ENCODE data around the gene SUMO4.
"Not testable (repeated sequence)": the region's sequence is repeated elsewhere in the genome, so short reads cannot be mapped to it uniquely, and the experiment has no call there.

SUMO4 gene

GRCh38 chr6:149431905-149432775 is 32.1 kb downstream of the SUMO4 start:
- peak; percentile 77 to 97 (median 96) for DNase-seq (ENCODE audit: low read depth in 2 of 3, low spot score in 2 of 3)

- DNase-seq (ENCODE audit: low read depth in 2 of 3, low spot score in 2 of 3), result no peak
Measured at GRCh38 chr6:149433405-149433804, 33.3 kb downstream of the SUMO4 start.

- DNase-seq (ENCODE audit: low read depth in 2 of 3, low spot score in 2 of 3), result no peak
Measured at GRCh38 chr6:149433881-149434280, 33.8 kb downstream of the SUMO4 start.

- DNase-seq (ENCODE audit: low read depth in 2 of 3, low spot score in 2 of 3), result no peak
Measured at GRCh38 chr6:149435919-149436586, 36.0 kb downstream of the SUMO4 start.

- DNase-seq (ENCODE audit: low read depth in 2 of 3, low spot score in 2 of 3), result no peak
Measured at GRCh38 chr6:149436647-149437046, 36.6 kb downstream of the SUMO4 start.

- DNase-seq (ENCODE audit: low read depth in 2 of 3, low spot score in 2 of 3), result no peak
Measured at GRCh38 chr6:149437212-149437611, 37.1 kb downstream of the SUMO4 start.

GRCh38 chr6:149438855-149439254 is 38.8 kb downstream of the SUMO4 start:
- DNase-seq (ENCODE audit: low read depth in 2 of 3, low spot score in 2 of 3), result no peak

- DNase-seq (ENCODE audit: low read depth in 2 of 3, low spot score in 2 of 3), result no peak
Measured at GRCh38 chr6:149439626-149440025, 39.6 kb downstream of the SUMO4 start.

- no peak for DNase-seq (ENCODE audit: low read depth in 2 of 3, low spot score in 2 of 3)
Measured at GRCh38 chr6:149440735-149441671, 40.9 kb downstream of the SUMO4 start.

- DNase-seq (ENCODE audit: low read depth in 2 of 3, low spot score in 2 of 3), result no peak
Measured at GRCh38 chr6:149441740-149442139, 41.7 kb downstream of the SUMO4 start.

GRCh38 chr6:149443411-149444181 is 43.5 kb downstream of the SUMO4 start:
- DNase-seq (ENCODE audit: low read depth in 2 of 3, low spot score in 2 of 3), result no peak

- not testable (repeated sequence) for DNase-seq (ENCODE audit: low read depth in 2 of 3, low spot score in 2 of 3)
Measured at GRCh38 chr6:149444360-149445094, 44.5 kb downstream of the SUMO4 start.

GRCh38 chr6:149445095-149445466 is 45.0 kb downstream of the SUMO4 start:
- no peak for DNase-seq (ENCODE audit: low read depth in 2 of 3, low spot score in 2 of 3)

- no peak for DNase-seq (ENCODE audit: low read depth in 2 of 3, low spot score in 2 of 3)
Measured at GRCh38 chr6:149445573-149445972, 45.5 kb downstream of the SUMO4 start.

- no peak for DNase-seq (ENCODE audit: low read depth in 2 of 3, low spot score in 2 of 3)
Measured at GRCh38 chr6:149446791-149447376, 46.8 kb downstream of the SUMO4 start.

GRCh38 chr6:149448821-149449453 is 48.9 kb downstream of the SUMO4 start:
- DNase-seq (ENCODE audit: low read depth in 2 of 3, low spot score in 2 of 3), result no peak

- DNase-seq (ENCODE audit: low read depth in 2 of 3, low spot score in 2 of 3), result no peak
Measured at GRCh38 chr6:149449831-149450678, 50.0 kb downstream of the SUMO4 start.

Data from activated CD8-positive, alpha-beta memory T cell treated with anti-CD3 and anti-CD28 coated beads for 48 hours (primary cell).